Measurements from ENCODE around the gene SLC1A7.

SLC1A7 gene

DNA sequence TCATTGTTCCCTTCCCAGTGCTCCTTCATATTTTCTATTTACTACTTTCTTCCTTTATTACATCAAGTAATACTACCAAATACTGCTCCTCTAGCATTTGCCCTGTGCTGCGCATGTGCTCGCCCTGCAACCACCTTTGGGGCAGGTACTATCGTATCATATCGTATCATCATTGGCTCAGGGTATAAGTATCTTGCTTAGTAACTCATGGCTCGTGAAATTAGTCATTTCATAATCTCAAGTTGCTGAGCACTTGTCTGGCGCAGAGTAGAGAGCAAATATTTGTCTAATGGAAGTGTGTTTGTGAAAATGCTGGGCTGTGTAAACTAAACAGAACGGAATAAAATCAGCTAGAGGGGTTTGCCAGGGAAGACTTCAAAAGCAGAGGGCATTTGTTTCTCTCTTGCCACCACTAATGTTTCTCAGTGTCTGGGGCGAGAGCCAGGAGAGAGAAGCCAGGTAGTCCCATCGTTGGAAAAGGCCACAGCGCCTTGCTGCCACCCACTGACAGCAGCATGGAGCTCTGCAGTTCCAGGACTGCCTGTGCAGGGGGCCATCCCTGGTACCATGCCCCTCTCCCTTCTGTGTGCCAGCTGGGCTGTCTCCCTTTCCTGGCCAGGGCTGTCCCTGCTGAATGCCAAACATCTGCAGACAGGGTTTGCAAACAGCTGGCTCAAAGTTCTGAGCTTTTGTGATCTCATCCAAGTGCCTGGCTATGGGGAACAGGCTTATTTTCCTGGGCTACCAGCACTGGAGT, 34.2 kb upstream of the SLC1A7 start:
- Histone ChIP-seq H4K5ac (ENCODE audit: low read length) (no peak overlapping the region), H3K9ac (ENCODE audit: low read length) (no peak overlapping the region), H3K4me2 (ENCODE audit: low read length) (no peak overlapping the region), H3K36me3 (ENCODE audit: control insufficient read depth, insufficient read depth, low read length) (no peaks in the 10 kb centered on the region), H3K4me3 (ENCODE audit: low read length) (no peak overlapping the region), H2BK5ac (ENCODE audit: low read length) (no peak overlapping the region), H3K79me1 (ENCODE audit: low read length) (no peaks in the 10 kb centered on the region), H4K8ac (ENCODE audit: low read depth, low read length) (no peak overlapping the region), H2BK120ac (ENCODE audit: low read depth, low read length) (no peak overlapping the region), H3K79me2 (ENCODE audit: control insufficient read depth, insufficient read depth, low read length) (no peaks in the 10 kb centered on the region), H3K27ac (ENCODE audit: low read depth, low read length) (no peak overlapping the region), H3K18ac (ENCODE audit: low read length) (no peak overlapping the region), H3K4ac (ENCODE audit: low read depth, low read length) (no peak overlapping the region), H2AK5ac (ENCODE audit: low read length) (no peak overlapping the region), H3K27me3 (ENCODE audit: insufficient read depth, low read length, poor library complexity) (no peaks in the 10 kb centered on the region), H3K56ac (ENCODE audit: low read length) (no peak overlapping the region), H3K23ac (ENCODE audit: low read length) (no peak overlapping the region), H3K4me1 (ENCODE audit: control insufficient read depth, low read depth, low read length) (no peaks in the 10 kb centered on the region), H2BK15ac (replicated peaks; ENCODE audit: low read depth) (no peak overlapping the region)
- WGBS (ENCODE audit: extremely low coverage, insufficient coverage, low lambda C conversion rate): no CpG with 5 or more reads among the region's 10 CpGs
- no peak for DNase-seq

DNA sequence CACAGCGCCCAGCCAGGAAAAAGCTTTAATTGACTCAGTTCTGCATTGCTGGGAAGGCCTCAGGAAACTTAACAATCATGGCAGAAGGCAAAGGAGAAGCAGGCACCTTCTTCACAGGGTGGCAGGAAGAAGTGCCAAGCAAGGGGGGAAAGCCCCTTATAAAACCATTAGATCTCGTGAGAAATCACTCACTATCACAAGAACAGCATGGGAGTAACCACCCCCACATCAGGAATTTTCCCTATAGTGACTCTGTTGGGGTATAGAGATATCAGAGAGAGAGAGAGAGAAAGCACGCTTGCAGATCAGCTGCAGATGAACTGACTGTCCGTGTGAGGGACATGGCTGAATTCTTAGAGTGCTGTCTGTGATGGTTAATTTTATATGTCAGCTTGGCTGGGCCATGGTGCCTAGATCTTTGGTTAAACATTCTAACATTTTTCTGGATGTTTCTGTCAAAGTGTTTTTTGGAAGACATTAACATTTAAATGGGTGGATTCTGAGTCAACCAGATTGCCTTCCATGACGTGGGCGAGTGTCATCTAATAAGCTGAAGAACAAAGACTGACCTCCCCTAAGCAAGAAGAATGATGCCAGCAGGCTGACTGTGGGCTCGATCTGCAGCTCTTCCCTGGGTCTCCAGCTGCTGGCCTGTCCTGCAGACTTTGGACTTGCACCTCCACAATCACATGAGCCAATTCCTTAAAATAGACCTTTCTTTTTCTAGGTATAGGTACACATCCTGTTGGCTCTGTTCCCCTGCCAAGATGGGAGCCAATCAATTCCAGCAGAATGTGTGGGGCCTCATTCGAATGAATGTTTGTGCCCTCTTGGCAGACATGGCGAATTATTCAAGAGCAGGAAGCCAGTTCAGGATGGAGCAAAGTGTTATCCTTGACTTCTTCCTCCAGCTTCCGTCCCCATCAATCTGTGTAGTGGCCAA, 32.8 kb upstream of the SLC1A7 start:
- no peak overlapping the region for H3K18ac ChIP-seq (ENCODE audit: low read length)
- H2BK15ac ChIP-seq (replicated peaks; ENCODE audit: low read depth): no peak overlapping the region
- no CpG with 5 or more reads among the region's 10 CpGs for WGBS (ENCODE audit: extremely low coverage, insufficient coverage, low lambda C conversion rate)
- H3K4me3 ChIP-seq (ENCODE audit: low read length): no peak overlapping the region
- no peak overlapping the region for H3K9ac ChIP-seq (ENCODE audit: low read length)
- no peaks in the 10 kb centered on the region for H3K79me2 ChIP-seq (ENCODE audit: control insufficient read depth, insufficient read depth, low read length)
- no peak overlapping the region for H3K4me2 ChIP-seq (ENCODE audit: low read length)
- no peak overlapping the region for H2BK5ac ChIP-seq (ENCODE audit: low read length)
- no peak overlapping the region for H3K23ac ChIP-seq (ENCODE audit: low read length)
- no peak overlapping the region for H2AK5ac ChIP-seq (ENCODE audit: low read length)
- H3K27me3 ChIP-seq (ENCODE audit: insufficient read depth, low read length, poor library complexity): no peaks in the 10 kb centered on the region
- no peak overlapping the region for H3K4ac ChIP-seq (ENCODE audit: low read depth, low read length)
- H4K8ac ChIP-seq (ENCODE audit: low read depth, low read length): no peak overlapping the region
- H3K27ac ChIP-seq (ENCODE audit: low read depth, low read length): no peak overlapping the region
- no peaks in the 10 kb centered on the region for H3K36me3 ChIP-seq (ENCODE audit: control insufficient read depth, insufficient read depth, low read length)
- no peak overlapping the region for H2BK120ac ChIP-seq (ENCODE audit: low read depth, low read length)
- no peak overlapping the region for H3K56ac ChIP-seq (ENCODE audit: low read length)
- no peak for DNase-seq
- no peaks in the 10 kb centered on the region for H3K4me1 ChIP-seq (ENCODE audit: control insufficient read depth, low read depth, low read length)
- no peaks in the 10 kb centered on the region for H3K79me1 ChIP-seq (ENCODE audit: low read length)
- no peak overlapping the region for H4K5ac ChIP-seq (ENCODE audit: low read length)

DNA sequence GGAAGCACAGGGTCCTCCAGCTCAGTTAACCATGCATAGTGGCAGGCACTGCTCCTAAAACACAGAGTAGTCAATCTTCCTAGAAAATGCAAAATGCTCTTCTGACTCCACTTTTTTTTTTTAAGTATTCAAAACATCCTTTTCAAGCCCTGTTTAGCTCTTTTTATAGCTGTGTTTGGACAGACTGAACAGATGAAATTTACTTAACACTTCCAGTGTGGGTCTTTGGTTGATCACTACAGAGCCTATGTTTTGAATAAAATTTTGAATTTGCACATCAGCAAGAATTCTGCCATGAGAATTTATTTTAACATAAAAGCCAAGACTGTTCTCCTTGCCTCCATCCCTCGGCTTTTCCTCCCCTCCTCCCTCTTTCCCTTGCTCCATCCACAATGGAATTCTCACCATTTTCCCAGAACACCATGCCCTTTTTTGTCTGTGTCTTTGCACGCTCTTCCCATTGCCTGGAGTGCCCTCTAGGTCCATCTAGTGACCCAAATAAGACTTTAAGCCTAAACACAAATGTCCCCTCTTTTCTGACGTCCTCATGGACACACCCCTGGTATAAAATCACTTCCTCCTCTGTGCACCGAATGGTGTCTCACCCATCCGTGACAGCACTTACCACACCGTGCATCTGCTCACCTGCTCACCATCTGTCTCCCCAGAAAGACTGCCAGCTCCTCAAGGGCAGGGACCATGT, 30.1 kb upstream of the SLC1A7 start:
- Histone ChIP-seq H3K56ac (ENCODE audit: low read length) (no peak overlapping the region), H2BK120ac (ENCODE audit: low read depth, low read length) (no peak overlapping the region), H3K79me1 (ENCODE audit: low read length) (no peaks in the 10 kb centered on the region), H3K4me3 (ENCODE audit: low read length) (no peak overlapping the region), H3K79me2 (ENCODE audit: control insufficient read depth, insufficient read depth, low read length) (no peaks in the 10 kb centered on the region), H2AK5ac (ENCODE audit: low read length) (no peak overlapping the region), H4K8ac (ENCODE audit: low read depth, low read length) (no peak overlapping the region), H2BK5ac (ENCODE audit: low read length) (no peak overlapping the region), H3K18ac (ENCODE audit: low read length) (no peak overlapping the region), H3K4me2 (ENCODE audit: low read length) (no peak overlapping the region), H3K4ac (ENCODE audit: low read depth, low read length) (no peak overlapping the region), H4K5ac (ENCODE audit: low read length) (no peak overlapping the region), H3K27ac (ENCODE audit: low read depth, low read length) (no peak overlapping the region), H3K23ac (ENCODE audit: low read length) (no peak overlapping the region), H2BK15ac (replicated peaks; ENCODE audit: low read depth) (no peak overlapping the region), H3K4me1 (ENCODE audit: control insufficient read depth, low read depth, low read length) (no peaks in the 10 kb centered on the region), H3K36me3 (ENCODE audit: control insufficient read depth, insufficient read depth, low read length) (no peaks in the 10 kb centered on the region), H3K9ac (ENCODE audit: low read length) (no peak overlapping the region), H3K27me3 (ENCODE audit: insufficient read depth, low read length, poor library complexity) (no peaks in the 10 kb centered on the region)
- peak; percentile 77 for DNase-seq
- no CpG with 5 or more reads among the region's 6 CpGs for WGBS (ENCODE audit: extremely low coverage, insufficient coverage, low lambda C conversion rate)

DNA sequence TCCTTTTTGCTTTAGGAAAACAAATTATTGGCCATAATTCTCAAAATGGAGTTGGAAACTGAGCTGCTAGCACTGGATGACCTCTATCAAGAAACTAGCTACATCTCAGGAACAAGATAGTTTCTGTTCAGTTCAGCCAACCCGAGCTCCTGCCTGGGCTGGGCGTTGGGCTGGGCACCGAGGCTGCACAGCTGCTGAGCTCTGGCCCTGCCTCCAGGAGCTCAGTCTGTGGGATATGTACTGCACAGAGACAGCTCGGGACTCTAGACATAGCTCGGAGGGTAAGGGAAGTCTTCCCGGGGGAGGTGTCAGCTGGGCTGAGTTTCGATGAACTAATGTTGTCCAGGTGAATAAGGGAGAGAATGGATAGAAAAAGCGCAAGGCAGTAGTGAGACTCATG, 24.5 kb upstream of the SLC1A7 start:
- Histone ChIP-seq H2AK5ac (ENCODE audit: low read length) (no peak overlapping the region), H3K4me3 (ENCODE audit: low read length) (no peak overlapping the region), H3K4me2 (ENCODE audit: low read length) (no peak overlapping the region), H3K18ac (ENCODE audit: low read length) (no peak overlapping the region), H3K9ac (ENCODE audit: low read length) (no peak overlapping the region), H2BK15ac (replicated peaks; ENCODE audit: low read depth) (no peak overlapping the region), H3K27me3 (ENCODE audit: insufficient read depth, low read length, poor library complexity) (no peaks in the 10 kb centered on the region), H3K4ac (ENCODE audit: low read depth, low read length) (no peak overlapping the region), H3K27ac (ENCODE audit: low read depth, low read length) (no peak overlapping the region), H4K8ac (ENCODE audit: low read depth, low read length) (no peak overlapping the region), H3K4me1 (ENCODE audit: control insufficient read depth, low read depth, low read length) (no peaks in the 10 kb centered on the region), H4K5ac (ENCODE audit: low read length) (no peak overlapping the region), H2BK5ac (ENCODE audit: low read length) (no peak overlapping the region), H3K79me1 (ENCODE audit: low read length) (no peaks in the 10 kb centered on the region), H3K56ac (ENCODE audit: low read length) (no peak overlapping the region), H3K79me2 (ENCODE audit: control insufficient read depth, insufficient read depth, low read length) (no peaks in the 10 kb centered on the region), H3K36me3 (ENCODE audit: control insufficient read depth, insufficient read depth, low read length) (no peaks in the 10 kb centered on the region), H2BK120ac (ENCODE audit: low read depth, low read length) (no peak overlapping the region), H3K23ac (ENCODE audit: low read length) (no peak overlapping the region)
- no peak for DNase-seq
- no CpG with 5 or more reads among the region's 8 CpGs for WGBS (ENCODE audit: extremely low coverage, insufficient coverage, low lambda C conversion rate)

DNA sequence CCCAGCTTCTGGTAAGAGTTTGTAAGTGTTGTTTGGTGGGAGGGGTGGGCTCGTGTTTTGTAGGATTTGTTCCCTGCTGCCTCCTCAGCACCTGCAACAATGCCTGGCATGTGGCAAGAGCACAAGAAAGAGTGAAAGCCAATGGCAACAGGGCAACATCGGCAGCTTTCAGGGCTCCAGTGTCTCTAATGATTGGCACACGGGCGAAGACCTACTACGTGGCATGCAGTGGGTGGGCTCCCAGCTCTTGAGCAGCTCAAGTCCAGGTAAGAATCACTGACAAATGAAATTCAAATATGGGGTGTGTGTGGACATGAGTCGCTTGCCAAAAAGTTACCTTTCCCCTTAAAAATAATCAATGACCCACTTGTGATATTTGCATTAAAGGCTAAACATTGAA, 23.9 kb upstream of the SLC1A7 start:
- no CpG with 5 or more reads among the region's 6 CpGs for WGBS (ENCODE audit: extremely low coverage, insufficient coverage, low lambda C conversion rate)
- no peaks in the 10 kb centered on the region for H3K79me1 ChIP-seq (ENCODE audit: low read length)

More for the DNA sequence above, 23.9 kb upstream of the SLC1A7 start:
- Histone ChIP-seq H3K27ac (ENCODE audit: low read depth, low read length) (no peak overlapping the region), H4K5ac (ENCODE audit: low read length) (no peak overlapping the region), H2BK15ac (replicated peaks; ENCODE audit: low read depth) (no peak overlapping the region), H4K8ac (ENCODE audit: low read depth, low read length) (no peak overlapping the region), H3K36me3 (ENCODE audit: control insufficient read depth, insufficient read depth, low read length) (no peaks in the 10 kb centered on the region), H3K4me1 (ENCODE audit: control insufficient read depth, low read depth, low read length) (no peaks in the 10 kb centered on the region), H3K4ac (ENCODE audit: low read depth, low read length) (no peak overlapping the region), H3K23ac (ENCODE audit: low read length) (no peak overlapping the region), H2BK5ac (ENCODE audit: low read length) (no peak overlapping the region), H3K4me2 (ENCODE audit: low read length) (no peak overlapping the region), H3K9ac (ENCODE audit: low read length) (no peak overlapping the region), H2AK5ac (ENCODE audit: low read length) (no peak overlapping the region), H3K27me3 (ENCODE audit: insufficient read depth, low read length, poor library complexity) (no peaks in the 10 kb centered on the region), H2BK120ac (ENCODE audit: low read depth, low read length) (no peak overlapping the region), H3K56ac (ENCODE audit: low read length) (no peak overlapping the region), H3K4me3 (ENCODE audit: low read length) (no peak overlapping the region), H3K18ac (ENCODE audit: low read length) (no peak overlapping the region), H3K79me2 (ENCODE audit: control insufficient read depth, insufficient read depth, low read length) (no peaks in the 10 kb centered on the region)
- DNase-seq: no peak
